Parathyroid adenoma (tissue), 2 donors: ENCODE results near the gene PPP1R1C.

Source experiments
- H2AFZ ChIP-seq: fragments of 300-600 bp; sonication (generic); one replicate; pipeline ENCODE4 v1.7.0; 2017; ENCODE audit warnings: antibody characterized with exemption, mild to moderate bottlenecking
- H3K27ac ChIP-seq: fragments of 300-600 bp; sonication (generic); one replicate; pipeline ENCODE4 v1.7.0; 2017
- H3K27me3 ChIP-seq: fragments of 300-600 bp; sonication (generic); one replicate; pipeline ENCODE4 v1.7.0; 2017; ENCODE audit warnings: low read length; ENCODE audit not compliant: control insufficient read depth, insufficient read depth
- H3K36me3 ChIP-seq: fragments of 300-600 bp; sonication (generic); one replicate; pipeline ENCODE4 v1.7.0; 2017; ENCODE audit warnings: low read length; ENCODE audit not compliant: control insufficient read depth, insufficient read depth
- H3K4me1 ChIP-seq: fragments of 300-600 bp; sonication (generic); one replicate; pipeline ENCODE4 v1.7.0; 2017; ENCODE audit warnings: control low read depth
- H3K4me2 ChIP-seq: fragments of 300-600 bp; sonication (generic); one replicate; pipeline ENCODE4 v1.7.0; 2017; ENCODE audit warnings: low read length
- H3K4me3 ChIP-seq: fragments of 300-600 bp; sonication (generic); one replicate; pipeline ENCODE4 v1.7.0; 2017; ENCODE audit warnings: low read depth, low read length
- H3K79me2 ChIP-seq: fragments of 300-600 bp; sonication (generic); one replicate; pipeline ENCODE4 v1.7.0; 2017; ENCODE audit warnings: control low read depth
- H3K9ac ChIP-seq: fragments of 300-600 bp; sonication (generic); one replicate; pipeline ENCODE4 v1.7.0; 2017; ENCODE audit warnings: mild to moderate bottlenecking
- H3K9me3 ChIP-seq: fragments of 300-600 bp; sonication (generic); one replicate; pipeline ENCODE4 v1.7.0; 2017; ENCODE audit warnings: low read length; ENCODE audit not compliant: control insufficient read depth
- CTCF ChIP-seq: fragments of 300-600 bp; sonication (generic); IDR thresholded peaks from one replicate; pipeline ENCODE4 v1.7.0; 2017; ENCODE audit warnings: antibody characterized with exemption, mild to moderate bottlenecking
- donor health status: primary hyperparathyroidism.

Gene PPP1R1C

GRCh38 chr2:182144041-182144775 lies 158.6 kb downstream of the PPP1R1C start:
- Histone ChIP-seq H3K9me3 (no peaks in the 10 kb centered on the region), H3K36me3 (no peaks in the 10 kb centered on the region), H3K79me2 (no peaks in the 10 kb centered on the region), H3K9ac (no peak overlapping the region), H3K4me3 (no peak overlapping the region), H3K4me1 (no peaks in the 10 kb centered on the region), H3K27me3 (no peaks in the 10 kb centered on the region), H3K4me2 (no peak overlapping the region), H2AFZ (no peak overlapping the region), H3K27ac (no peak overlapping the region)
- TF ChIP-seq CTCF = no peak

- no peak overlapping the region for H2AFZ ChIP-seq
- no peak overlapping the region for H3K27ac ChIP-seq
- no peak for TF ChIP-seq CTCF
These were observed 159.1 kb downstream of the PPP1R1C start for GRCh38 chr2:182144776-182145165.

GRCh38 chr2:182148344-182148743 lies 162.7 kb downstream of the PPP1R1C start:
- no peaks in the 10 kb centered on the region for H3K27me3 ChIP-seq
- H2AFZ ChIP-seq = no peak overlapping the region
- H3K4me1 ChIP-seq = no peaks in the 10 kb centered on the region
- H3K79me2 ChIP-seq = no peaks in the 10 kb centered on the region
- no peaks in the 10 kb centered on the region for H3K9me3 ChIP-seq
- H3K4me3 ChIP-seq = no peak overlapping the region
- no peaks in the 10 kb centered on the region for H3K36me3 ChIP-seq
- no peak overlapping the region for H3K27ac ChIP-seq
- H3K9ac ChIP-seq = no peak overlapping the region
- no peak overlapping the region for H3K4me2 ChIP-seq
- TF ChIP-seq CTCF = no peak

More at GRCh38 chr2:182144776-182145165, 159.1 kb downstream of the PPP1R1C start:
- H3K9ac ChIP-seq = no peak overlapping the region
- no peaks in the 10 kb centered on the region for H3K4me1 ChIP-seq
- H3K4me2 ChIP-seq = no peak overlapping the region
- H3K9me3 ChIP-seq = no peaks in the 10 kb centered on the region
- no peaks in the 10 kb centered on the region for H3K36me3 ChIP-seq
- H3K27me3 ChIP-seq = no peaks in the 10 kb centered on the region
- no peaks in the 10 kb centered on the region for H3K79me2 ChIP-seq
- no peak overlapping the region for H3K4me3 ChIP-seq

- Histone ChIP-seq H3K4me2 (no peak overlapping the region), H3K27ac (no peak overlapping the region), H3K79me2 (no peaks in the 10 kb centered on the region), H3K4me1 (no peaks in the 10 kb centered on the region), H3K9me3 (no peaks in the 10 kb centered on the region), H3K9ac (no peak overlapping the region), H2AFZ (no peak overlapping the region), H3K27me3 (no peaks in the 10 kb centered on the region), H3K4me3 (no peak overlapping the region), H3K36me3 (no peaks in the 10 kb centered on the region)
- no peak for TF ChIP-seq CTCF
These were observed 178.2 kb downstream of the PPP1R1C start for GRCh38 chr2:182163878-182164277.

- Histone ChIP-seq H3K36me3 (no peaks in the 10 kb centered on the region), H3K4me3 (no peak overlapping the region), H3K4me2 (no peak overlapping the region), H3K79me2 (no peaks in the 10 kb centered on the region), H3K9me3 (no peaks in the 10 kb centered on the region), H2AFZ (no peak overlapping the region), H3K9ac (no peak overlapping the region), H3K27ac (no peak overlapping the region), H3K27me3 (no peaks in the 10 kb centered on the region), H3K4me1 (no peaks in the 10 kb centered on the region)
- TF ChIP-seq CTCF = no peak
These were observed 179.0 kb downstream of the PPP1R1C start for GRCh38 chr2:182164686-182165085.
